SU-DHL-6 (cell line): ENCODE results near the gene ATP6V0D1.

Source experiments
- CTCF ChIP-seq: fragments of 200-600 bp; sonication (generic); IDR thresholded peaks from one replicate; pipeline ENCODE4 v1.5.1; 2017; ENCODE audit warnings: antibody characterized with exemption, mild to moderate bottlenecking, low read length, moderate library complexity; ENCODE audit not compliant: insufficient read depth, poor library complexity, severe bottlenecking
- EZH2phosphoT487 ChIP-seq: fragments of 200-600 bp; sonication (generic), shearing (Covaris generic); conservative IDR thresholded peaks from 2 replicates; pipeline ENCODE4 v1.6.1; 2018; ENCODE audit warnings: mild to moderate bottlenecking, antibody characterized with exemption, low read length, moderate library complexity, mixed read lengths

- TF ChIP-seq CTCF (no peak), EZH2phosphoT487 (no peak)
Observed at GRCh38 chr16:67389911-67390815, 90.8 kb downstream of the ATP6V0D1 start.
